Activated T-helper 2 cell treated with anti-CD3 and anti-CD28 coated beads, Interferon-gamma antibody, Interleukin-2, Interleukin-4, amounts not matched to agents 10 μg/mL and 5 μg/mL and 100 μg/mL, durations not matched to agents 14 hours and 24 hours and 36 hours (primary cell): ENCODE data around the gene IKZF3. TPM values are rescaled to one million over a fixed set of nuclear protein-coding genes. Genes with fewer than 3 reads are reported as not detected.
A peak's percentile ranks its signal among the peaks of the same experiment; 100 is the strongest.
"Not testable (repeated sequence)": the region's sequence is repeated elsewhere in the genome, so short reads cannot be mapped to it uniquely, and the experiment has no call there.

ENCODE experiments used
- DNase-seq: peaks from one replicate; pipeline ENCODE4 v3.0.0; 2021; ENCODE audit warnings: low spot score
- H3K27ac Mint-ChIP-seq: one replicate; pipeline ENCODE4 v1.8.0; 2021; ENCODE audit warnings: mixed read lengths
- H3K27me3 Mint-ChIP-seq: one replicate; pipeline ENCODE4 v1.8.0; 2021; ENCODE audit warnings: low read depth, mixed read lengths
- H3K36me3 Mint-ChIP-seq: one replicate; pipeline ENCODE4 v1.8.0; 2021; ENCODE audit warnings: low read depth, mixed read lengths
- H3K4me1 Mint-ChIP-seq: one replicate; pipeline ENCODE4 v1.8.0; 2021; ENCODE audit warnings: low read depth, mixed read lengths
- H3K4me3 Mint-ChIP-seq: one replicate; pipeline ENCODE4 v1.8.0; 2021; ENCODE audit warnings: low read depth, mild to moderate bottlenecking, moderate library complexity, mixed read lengths
- H3K9me3 Mint-ChIP-seq: one replicate; pipeline ENCODE4 v1.8.0; 2021; ENCODE audit warnings: mixed read lengths
- intact Hi-C: fragments of 100-400 bp; cut with micrococcal nuclease; formaldehyde crosslinking; loops from one replicate; pipeline ENCODE4 v1.15.1; 2023
- total RNA-seq: library from RNA; stranded (reverse); gene quantifications from 2 replicates; pipeline ENCODE4 v1.2.3, GENCODE V29; 2022

IKZF3 gene
- total RNA-seq, 1 donor from 2014 or later: 18.3 TPM

DNA sequence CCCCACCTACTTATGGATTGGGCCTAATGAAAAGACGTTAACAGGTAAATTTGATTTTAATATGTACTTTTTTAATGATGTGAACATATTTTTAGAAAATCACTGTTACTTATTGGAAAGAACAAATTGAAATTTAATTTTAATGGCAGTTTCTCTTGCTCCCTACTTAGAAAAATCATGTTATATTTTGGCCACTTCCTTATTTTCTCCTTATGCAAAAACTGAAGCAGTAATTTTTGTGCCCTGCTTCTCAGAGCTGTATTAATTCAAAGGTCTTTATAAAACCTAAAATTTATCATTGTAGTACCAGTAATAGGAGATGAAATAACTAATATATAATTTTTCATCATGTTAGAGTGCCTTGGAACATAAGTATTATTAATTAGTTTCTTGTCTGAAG is 6.7 kb upstream of the IKZF3 start:
- H3K27me3 Mint-ChIP-seq: peaks cover 7% of the 10 kb centered on the region
- DNase-seq: no peak
- H3K27ac Mint-ChIP-seq: no peak overlapping the region
- no peak overlapping the region for H3K4me3 Mint-ChIP-seq
- intact Hi-C loops: no loop called here
- H3K4me1 Mint-ChIP-seq: peaks cover 20% of the 10 kb centered on the region
- H3K36me3 Mint-ChIP-seq: no peaks in the 10 kb centered on the region
- no peaks in the 10 kb centered on the region for H3K9me3 Mint-ChIP-seq

DNA sequence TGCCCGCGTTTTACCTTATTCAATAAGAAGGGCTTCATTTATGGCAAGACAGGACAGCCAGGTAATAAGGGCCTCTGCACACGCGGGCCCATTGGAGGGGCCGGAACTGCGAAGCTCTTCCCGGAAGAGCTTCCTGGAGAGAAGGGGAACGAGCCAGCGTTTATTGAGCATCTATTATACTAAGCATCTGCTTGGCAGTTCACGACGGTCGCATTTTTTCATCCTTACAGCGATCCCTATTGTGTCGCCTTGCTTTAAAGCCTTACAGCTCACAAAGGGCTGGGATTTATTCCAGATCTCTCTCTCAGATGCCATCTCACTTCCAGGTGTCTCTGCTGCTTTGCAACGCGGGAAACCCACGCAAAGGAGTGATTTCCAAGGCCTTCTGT is 4.4 kb upstream of the IKZF3 start:
- peaks cover 39% of the 10 kb centered on the region for H3K4me1 Mint-ChIP-seq
- H3K4me3 Mint-ChIP-seq: no peak overlapping the region
- peak overlapping the region; percentile 46 for H3K27ac Mint-ChIP-seq
- H3K36me3 Mint-ChIP-seq: no peaks in the 10 kb centered on the region
- intact Hi-C loops: loop anchor here (5.0 kb wide), 2 partner anchors 59 to 246 kb away; partner anchors contain the start of genes LRRC3C and ORMDL3
- DNase-seq: no peak
- peaks cover 5% of the 10 kb centered on the region for H3K27me3 Mint-ChIP-seq
- H3K9me3 Mint-ChIP-seq: no peaks in the 10 kb centered on the region

DNA sequence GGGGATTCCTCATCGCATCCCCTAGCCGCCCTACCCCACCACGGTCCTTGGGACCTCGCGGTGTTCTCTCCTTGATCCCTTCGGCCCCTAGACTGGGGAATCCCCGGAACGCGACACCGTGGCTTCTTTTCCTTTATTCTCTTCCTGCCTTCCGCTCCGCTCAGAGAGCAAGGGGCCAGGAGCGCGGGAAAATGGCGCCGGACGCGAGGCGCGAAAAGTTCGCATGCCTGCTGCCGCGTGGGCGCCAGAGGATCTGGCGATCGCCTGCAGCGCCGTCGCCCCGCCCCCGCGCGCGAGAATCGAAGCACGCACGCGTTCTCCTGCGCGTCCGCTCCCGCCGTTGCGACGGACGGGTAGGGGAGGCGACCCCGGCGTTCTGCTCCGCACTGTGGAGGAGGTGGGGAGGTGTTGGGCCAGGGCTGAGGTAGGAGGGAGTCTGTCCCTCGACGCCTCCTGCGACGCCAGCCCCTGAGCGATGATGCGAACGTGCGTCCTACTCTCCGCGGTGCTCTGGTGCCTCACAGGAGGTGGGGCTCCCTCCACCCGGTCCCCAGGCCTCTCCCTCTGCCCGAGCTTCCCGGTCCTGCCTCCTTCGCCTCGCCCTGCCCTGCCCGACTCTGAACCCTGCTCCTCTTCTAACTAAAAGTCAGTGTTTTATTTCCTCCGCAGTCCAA is 3.9 kb upstream of the IKZF3 start, which contains the start of gene ZPBP2:
Gene ZPBP2 (plus strand): TSS at position 323 of the 674 bp plus-strand sequence. CDS start 153 bp downstream, at position 476.
- peaks cover 43% of the 10 kb centered on the region for H3K4me1 Mint-ChIP-seq
- H3K4me3 Mint-ChIP-seq: peak within 1 kb of the TSS; percentile 59
- no peaks in the 10 kb centered on the region for H3K36me3 Mint-ChIP-seq
- DNase-seq: no peak
- H3K9me3 Mint-ChIP-seq: no peaks in the 10 kb centered on the region
- peaks cover 5% of the 10 kb centered on the region for H3K27me3 Mint-ChIP-seq
- intact Hi-C loops: loop anchor here (1.0 to 5.0 kb wide), 7 partner anchors 59 to 246 kb away; partner anchors contain the start of genes LRRC3C and ORMDL3
- H3K27ac Mint-ChIP-seq: peak within 1 kb of the TSS; percentile 94

DNA sequence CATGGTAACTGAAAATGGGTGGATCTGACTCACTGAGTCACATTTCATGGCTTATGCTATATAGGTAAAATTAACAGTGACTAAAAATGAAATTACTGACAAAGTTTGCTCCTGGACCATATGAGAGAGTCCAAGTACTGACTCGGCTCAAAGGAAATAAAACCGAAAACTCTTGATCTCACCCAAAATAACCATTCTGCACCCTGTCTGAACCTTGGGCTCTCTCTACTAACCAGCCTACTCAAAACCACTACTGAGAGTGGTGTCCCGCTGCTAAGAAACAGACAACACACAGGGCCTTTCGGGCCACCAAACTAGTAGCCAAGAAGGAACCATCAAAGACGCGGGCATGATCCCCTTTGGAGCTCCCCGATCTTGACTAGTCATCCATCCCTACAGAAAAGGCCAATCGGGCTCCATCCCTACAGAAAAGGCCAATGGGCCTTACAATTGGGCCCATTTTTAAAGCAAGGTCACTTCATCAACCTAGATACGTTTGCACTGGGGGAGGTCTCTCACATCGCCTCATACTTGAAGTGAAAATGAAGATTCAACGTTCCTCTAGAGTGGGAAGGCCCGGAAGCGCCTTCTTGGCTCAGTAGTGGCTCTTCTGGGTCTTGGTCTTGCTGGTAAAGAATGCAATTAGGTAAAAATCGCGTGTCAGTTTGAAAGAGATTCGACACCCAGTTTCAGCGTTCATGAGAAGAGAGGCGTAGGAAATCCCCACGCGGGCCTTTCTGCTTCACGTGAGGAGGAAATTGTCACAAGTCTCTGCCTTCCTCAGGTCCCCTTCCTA is 3.2 kb upstream of the IKZF3 start:
- intact Hi-C loops: loop anchor here (1.0 to 5.0 kb wide), 7 partner anchors 60 to 245 kb away; partner anchors contain the start of genes LRRC3C and ORMDL3
- Mint-ChIP-seq H3K36me3 (no peaks in the 10 kb centered on the region), H3K9me3 (no peaks in the 10 kb centered on the region), H3K27me3 (peaks cover 2% of the 10 kb centered on the region), H3K4me3 (peak overlapping the region; percentile 59), H3K4me1 (peaks cover 45% of the 10 kb centered on the region), H3K27ac (peak overlapping the region; percentile 94)
- peak; percentile 27 for DNase-seq

DNA sequence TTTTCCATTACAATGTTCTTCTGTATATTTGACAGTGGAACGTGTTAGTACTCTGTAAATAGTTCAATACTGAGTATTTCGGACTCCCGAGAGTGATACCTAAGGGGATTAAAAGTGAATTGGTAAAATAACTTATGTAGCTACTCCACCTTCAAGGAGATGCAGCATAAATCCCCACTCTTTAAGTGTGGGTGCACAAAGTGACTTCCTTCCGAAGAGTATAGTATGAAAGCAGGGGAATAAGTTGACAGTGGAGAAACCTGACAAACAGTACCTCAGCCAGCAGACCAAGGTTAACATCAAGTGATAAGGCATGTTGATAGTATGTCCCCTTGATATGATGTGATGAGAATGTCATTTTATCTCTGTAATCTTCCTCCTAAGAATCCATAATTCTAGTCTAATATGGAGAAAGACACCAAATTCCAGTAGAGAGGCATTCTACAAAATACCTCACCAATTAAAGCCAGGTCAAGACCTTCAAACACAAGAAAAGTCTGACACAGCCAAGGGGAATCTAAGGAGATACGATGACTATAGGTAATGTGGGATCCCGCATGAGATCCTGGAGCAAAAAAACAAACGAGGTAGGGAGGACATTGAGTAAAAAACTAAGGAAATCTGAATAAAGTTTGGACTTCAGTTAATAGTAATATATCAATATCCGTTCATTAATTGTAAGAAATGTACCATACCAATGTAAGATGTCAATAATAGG is 2.1 kb upstream of the IKZF3 start:
- intact Hi-C loops: loop anchor here (2.0 to 5.0 kb wide), 4 partner anchors 61 to 244 kb away; partner anchors contain the start of genes LRRC3C and ORMDL3
- Mint-ChIP-seq H3K36me3 (no peaks in the 10 kb centered on the region), H3K4me3 (no peak overlapping the region), H3K27me3 (no peaks in the 10 kb centered on the region), H3K9me3 (no peaks in the 10 kb centered on the region), H3K27ac (peak overlapping the region; percentile 43), H3K4me1 (peaks cover 51% of the 10 kb centered on the region)
- no peak for DNase-seq

DNA sequence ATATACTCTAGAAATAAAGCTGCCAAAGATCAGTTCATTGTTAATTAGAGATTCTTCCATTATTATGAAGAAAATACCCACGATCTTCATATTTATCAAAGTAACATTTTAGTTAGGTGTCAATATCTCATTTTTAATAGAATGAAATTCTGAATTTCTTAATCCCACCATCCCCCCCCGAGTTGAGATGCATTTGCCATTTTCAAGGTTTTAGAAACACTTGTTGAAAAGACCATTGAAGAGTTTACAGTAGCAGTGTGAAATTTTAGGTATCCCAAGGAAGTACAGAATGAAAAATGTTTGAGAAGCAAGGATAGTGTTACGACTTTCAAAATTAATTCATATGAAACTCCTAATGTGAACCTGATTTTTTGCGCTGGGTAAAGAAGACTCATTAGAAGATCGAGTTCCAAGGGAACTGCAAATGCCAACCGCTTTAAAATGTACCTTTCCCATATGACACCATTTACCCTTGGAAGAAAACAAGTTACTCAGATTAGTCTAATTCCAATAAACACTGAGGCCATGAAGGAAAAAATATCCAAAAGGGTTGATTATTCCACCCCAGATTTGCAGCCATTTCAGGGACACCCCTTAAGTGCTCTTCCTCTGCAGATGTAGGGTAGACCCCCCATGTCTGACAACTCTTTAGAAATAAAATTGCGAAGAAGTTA is 731 bp downstream of the IKZF3 start:
- Mint-ChIP-seq H3K27ac (peak overlapping the region; percentile 82), H3K4me1 (peaks cover 60% of the 10 kb centered on the region), H3K36me3 (peaks cover 3% of the 10 kb centered on the region), H3K4me3 (peak overlapping the region; percentile 89), H3K27me3 (no peaks in the 10 kb centered on the region), H3K9me3 (no peaks in the 10 kb centered on the region)
- intact Hi-C loops: loop anchor here (5.0 kb wide), 1 partner anchor 46 kb away; no protein-coding TSS in a partner anchor
- no peak for DNase-seq

DNA sequence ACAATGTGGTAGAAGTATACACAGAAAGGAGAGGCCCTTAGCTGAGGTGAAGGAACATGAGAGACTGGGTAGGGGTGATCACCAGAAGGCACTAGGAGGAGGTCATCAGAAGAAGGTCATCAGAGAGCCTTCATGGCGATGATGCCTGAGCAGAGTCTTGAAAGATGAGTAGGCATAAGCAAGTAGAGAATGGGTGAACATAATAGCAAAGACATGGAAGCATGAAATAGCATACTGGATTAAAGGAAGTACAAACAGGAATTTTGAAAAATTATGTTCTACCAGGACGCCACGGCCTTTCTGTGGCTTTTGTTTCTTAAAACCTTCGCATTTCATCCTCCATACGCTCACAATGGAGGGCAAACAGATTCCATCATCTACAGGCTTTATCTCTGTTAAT is 2.9 kb downstream of the IKZF3 start:
- H3K27me3 Mint-ChIP-seq: no peaks in the 10 kb centered on the region
- intact Hi-C loops: loop anchor here (5.0 kb wide), 1 partner anchor 44 kb away; no protein-coding TSS in a partner anchor
- peaks cover 50% of the 10 kb centered on the region for H3K4me1 Mint-ChIP-seq
- peaks cover 3% of the 10 kb centered on the region for H3K36me3 Mint-ChIP-seq
- H3K27ac Mint-ChIP-seq: peak overlapping the region; percentile 23
- no peak for DNase-seq
- H3K9me3 Mint-ChIP-seq: no peaks in the 10 kb centered on the region
- peak overlapping the region; percentile 46 for H3K4me3 Mint-ChIP-seq

DNA sequence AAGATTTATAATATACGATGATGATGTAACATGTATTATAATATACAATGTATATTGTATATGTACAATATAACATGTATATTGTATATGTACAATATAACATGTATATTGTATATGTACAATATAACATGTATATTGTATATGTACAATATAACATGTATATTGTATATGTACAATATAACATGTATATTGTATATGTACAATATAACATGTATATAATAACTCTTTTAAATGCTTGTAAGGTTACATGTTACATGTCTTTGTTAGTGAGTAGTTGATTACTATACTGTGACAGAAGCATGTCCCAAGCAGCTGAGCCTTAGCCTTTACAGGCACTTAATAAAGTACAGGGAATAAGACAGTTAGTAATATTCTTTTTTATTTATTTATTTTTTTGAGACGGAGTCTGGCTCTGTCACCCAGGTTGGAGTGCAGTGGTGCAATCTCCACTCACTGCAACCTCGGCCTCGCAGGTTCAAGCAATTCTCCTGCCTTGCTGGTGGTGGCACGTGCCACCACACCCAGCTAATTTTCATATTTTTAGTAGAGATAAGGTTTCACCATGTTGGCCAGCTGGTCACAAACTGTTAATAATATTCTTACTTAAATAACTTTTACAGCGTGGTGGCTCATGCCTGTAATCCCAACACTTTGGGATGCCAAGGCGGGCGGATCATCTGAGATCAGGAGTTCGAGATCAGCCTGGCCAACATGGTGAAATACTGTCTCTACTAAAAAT is 8.0 kb downstream of the IKZF3 start:
- H3K27ac Mint-ChIP-seq, DNase-seq, H3K4me3 Mint-ChIP-seq, H3K27me3 Mint-ChIP-seq, intact Hi-C loops, H3K9me3 Mint-ChIP-seq: not testable (repeated sequence)
- H3K36me3 Mint-ChIP-seq: peaks cover 20% of the 10 kb centered on the region
- peaks cover 33% of the 10 kb centered on the region for H3K4me1 Mint-ChIP-seq

DNA sequence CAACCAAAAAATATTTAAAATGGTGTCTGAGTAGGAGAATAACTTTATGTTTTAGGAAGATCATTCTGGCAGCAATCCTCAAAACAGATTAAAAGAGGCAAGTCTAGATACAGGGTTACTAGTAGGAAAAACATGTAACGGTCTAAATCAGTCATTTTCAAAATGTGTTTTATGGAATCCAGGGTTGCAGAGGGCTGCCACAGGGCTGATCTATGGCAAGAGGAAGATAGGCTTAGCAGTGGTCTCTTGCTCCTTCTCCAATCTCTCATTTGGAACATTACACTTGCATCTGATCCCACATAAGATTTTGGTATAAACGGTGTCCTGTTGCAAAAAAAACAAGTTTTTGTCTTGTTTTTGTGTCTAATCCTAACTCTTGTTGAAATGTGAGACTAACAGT is 9.2 kb downstream of the IKZF3 start:
- intact Hi-C loops: no loop called here
- DNase-seq: no peak
- Mint-ChIP-seq H3K4me1 (peaks cover 28% of the 10 kb centered on the region), H3K27me3 (no peaks in the 10 kb centered on the region), H3K36me3 (peaks cover 22% of the 10 kb centered on the region), H3K9me3 (no peaks in the 10 kb centered on the region), H3K4me3 (no peak overlapping the region), H3K27ac (no peak overlapping the region)

DNA sequence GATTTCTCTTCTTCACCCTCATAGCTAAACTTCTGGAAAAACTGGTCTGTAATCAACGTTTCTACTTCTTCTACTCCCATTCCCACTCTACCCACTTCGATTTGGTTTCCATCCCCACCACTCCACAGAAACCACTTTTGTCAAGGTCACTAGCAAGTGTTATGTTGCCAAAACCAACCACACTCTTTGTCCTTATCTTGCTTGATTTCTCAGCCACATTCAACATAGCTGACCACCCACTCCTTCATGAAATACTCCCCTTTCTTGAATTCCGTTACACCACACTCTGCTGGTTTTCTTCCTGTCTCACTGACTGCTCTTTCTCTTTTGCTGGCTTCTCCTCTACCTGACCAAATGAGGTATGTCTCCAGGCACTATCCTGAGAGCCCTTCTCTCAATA is 11.9 kb downstream of the IKZF3 start:
- intact Hi-C loops: no loop called here
- peaks cover 37% of the 10 kb centered on the region for H3K4me1 Mint-ChIP-seq
- H3K9me3 Mint-ChIP-seq: no peaks in the 10 kb centered on the region
- peak overlapping the region; percentile 53 for H3K27ac Mint-ChIP-seq
- H3K27me3 Mint-ChIP-seq: no peaks in the 10 kb centered on the region
- DNase-seq: no peak
- H3K36me3 Mint-ChIP-seq: peaks cover 24% of the 10 kb centered on the region
- peak overlapping the region; percentile 37 for H3K4me3 Mint-ChIP-seq

DNA sequence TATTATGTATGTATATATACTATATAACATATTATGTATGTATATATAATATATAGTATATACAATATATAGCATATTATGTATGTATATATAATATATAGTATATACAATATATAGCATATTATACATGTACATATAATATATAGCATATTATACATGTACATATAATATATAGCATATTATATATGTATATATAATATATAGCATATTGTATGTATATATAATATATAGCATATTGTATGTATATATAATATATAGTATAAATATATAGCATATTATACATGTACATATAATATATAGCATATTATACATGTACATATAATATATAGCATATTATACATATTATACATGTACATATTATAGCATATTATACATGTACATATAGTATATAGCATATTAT is 13.9 kb downstream of the IKZF3 start:
- H3K27ac Mint-ChIP-seq, H3K27me3 Mint-ChIP-seq, H3K4me3 Mint-ChIP-seq, DNase-seq, H3K9me3 Mint-ChIP-seq, intact Hi-C loops: not testable (repeated sequence)
- H3K4me1 Mint-ChIP-seq: peaks cover 46% of the 10 kb centered on the region
- peaks cover 28% of the 10 kb centered on the region for H3K36me3 Mint-ChIP-seq
